Measurements from ENCODE around the gene SLC22A23. TPM values are rescaled to one million over a fixed set of nuclear protein-coding genes. Genes with fewer than 3 reads are reported as not detected.

The SLC22A23 gene
- total and polyA plus RNA-seq, 2 donors (not counting 1 experiment from before 2014, with no cell fraction given), result 0.18 to 1.4 TPM

- ATAC-seq (ENCODE audit: low read depth) (no peak), DNase-seq (no peak)
- H3K27ac ChIP-seq (ENCODE audit: low read length in 2 of 2), result no peak overlapping the region
- H3K79me2 ChIP-seq (ENCODE audit: control insufficient read depth, insufficient read depth, low read length), result no peaks in the 10 kb centered on the region
- intact Hi-C loops (cut with micrococcal nuclease), result no loop called here
- Mint-ChIP-seq H3K9me3 (ENCODE audit: insufficient read depth) (no peaks in the 10 kb centered on the region), H3K4me1 (peaks cover 11% of the 10 kb centered on the region), H3K27ac (no peak overlapping the region), H3K4me3 (no peak overlapping the region), H3K27me3 (peaks cover 21% of the 10 kb centered on the region)
- no peaks in the 10 kb centered on the region for H3K36me3 ChIP-seq (replicated peaks in 1 of 2; ENCODE audit: control extremely low read depth in 1 of 2, control insufficient read depth in 1 of 2, extremely low read depth in 1 of 2, insufficient read depth in 2 of 2, low read length in 1 of 2)
- H3K4me3 ChIP-seq (ENCODE audit: control extremely low read depth in 1 of 5, extremely low read depth in 1 of 5, insufficient read depth in 1 of 5, low read depth in 2 of 5, low read length in 4 of 5), result no peak overlapping the region
- peaks cover 0 to 8% (median 2%) of the 10 kb centered on the region in 4 experiments for H3K27me3 ChIP-seq (replicated peaks in 1 of 4; ENCODE audit: control extremely low read depth in 1 of 4, control insufficient read depth in 3 of 4, insufficient read depth in 4 of 4, low read length in 3 of 4)
- no peak overlapping the region for H3K4me2 ChIP-seq (replicated peaks; ENCODE audit: low read depth, low read length, poor library complexity, severe bottlenecking)
- no peak for TF ChIP-seq EZH2 (IDR thresholded peaks at IDR 0.05; ENCODE audit: borderline replicate concordance, insufficient read depth, low read depth, low read length, poor library complexity, severe bottlenecking)
- TF ChIP-seq, protein P1, sequence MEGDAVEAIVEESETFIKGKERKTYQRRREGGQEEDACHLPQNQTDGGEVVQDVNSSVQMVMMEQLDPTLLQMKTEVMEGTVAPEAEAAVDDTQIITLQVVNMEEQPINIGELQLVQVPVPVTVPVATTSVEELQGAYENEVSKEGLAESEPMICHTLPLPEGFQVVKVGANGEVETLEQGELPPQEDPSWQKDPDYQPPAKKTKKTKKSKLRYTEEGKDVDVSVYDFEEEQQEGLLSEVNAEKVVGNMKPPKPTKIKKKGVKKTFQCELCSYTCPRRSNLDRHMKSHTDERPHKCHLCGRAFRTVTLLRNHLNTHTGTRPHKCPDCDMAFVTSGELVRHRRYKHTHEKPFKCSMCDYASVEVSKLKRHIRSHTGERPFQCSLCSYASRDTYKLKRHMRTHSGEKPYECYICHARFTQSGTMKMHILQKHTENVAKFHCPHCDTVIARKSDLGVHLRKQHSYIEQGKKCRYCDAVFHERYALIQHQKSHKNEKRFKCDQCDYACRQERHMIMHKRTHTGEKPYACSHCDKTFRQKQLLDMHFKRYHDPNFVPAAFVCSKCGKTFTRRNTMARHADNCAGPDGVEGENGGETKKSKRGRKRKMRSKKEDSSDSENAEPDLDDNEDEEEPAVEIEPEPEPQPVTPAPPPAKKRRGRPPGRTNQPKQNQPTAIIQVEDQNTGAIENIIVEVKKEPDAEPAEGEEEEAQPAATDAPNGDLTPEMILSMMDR (IDR thresholded peaks at IDR 0.05), result no peak
- CTCF ChIA-PET, result no interaction called here
- no peak overlapping the region for H3K9ac ChIP-seq (ENCODE audit: low read length)
- POLR2A ChIA-PET, result no interaction called here
- H3K9me3 ChIP-seq (ENCODE audit: control extremely low read depth in 1 of 3, control insufficient read depth in 2 of 3, insufficient read depth in 1 of 3, low read length in 2 of 3), result no peaks in the 10 kb centered on the region
- H4K20me1 ChIP-seq (ENCODE audit: control insufficient read depth, insufficient read depth, low read length, poor library complexity, severe bottlenecking), result no peaks in the 10 kb centered on the region
- H3K4me1 ChIP-seq (ENCODE audit: control insufficient read depth in 2 of 2, insufficient read depth in 2 of 2, low read length in 2 of 2), result peaks cover 0 to 3% of the 10 kb centered on the region in 2 donors
- WGBS (ENCODE audit: insufficient coverage), result 87% methylated on average over 7 of the region's 10 CpGs
- H2AFZ ChIP-seq (ENCODE audit: insufficient read depth, low read depth, low read length, poor library complexity, severe bottlenecking), result no peak overlapping the region
These were observed 93.4 kb downstream of the SLC22A23 start for GRCh38 chr6:3363296-3364025.

DNA sequence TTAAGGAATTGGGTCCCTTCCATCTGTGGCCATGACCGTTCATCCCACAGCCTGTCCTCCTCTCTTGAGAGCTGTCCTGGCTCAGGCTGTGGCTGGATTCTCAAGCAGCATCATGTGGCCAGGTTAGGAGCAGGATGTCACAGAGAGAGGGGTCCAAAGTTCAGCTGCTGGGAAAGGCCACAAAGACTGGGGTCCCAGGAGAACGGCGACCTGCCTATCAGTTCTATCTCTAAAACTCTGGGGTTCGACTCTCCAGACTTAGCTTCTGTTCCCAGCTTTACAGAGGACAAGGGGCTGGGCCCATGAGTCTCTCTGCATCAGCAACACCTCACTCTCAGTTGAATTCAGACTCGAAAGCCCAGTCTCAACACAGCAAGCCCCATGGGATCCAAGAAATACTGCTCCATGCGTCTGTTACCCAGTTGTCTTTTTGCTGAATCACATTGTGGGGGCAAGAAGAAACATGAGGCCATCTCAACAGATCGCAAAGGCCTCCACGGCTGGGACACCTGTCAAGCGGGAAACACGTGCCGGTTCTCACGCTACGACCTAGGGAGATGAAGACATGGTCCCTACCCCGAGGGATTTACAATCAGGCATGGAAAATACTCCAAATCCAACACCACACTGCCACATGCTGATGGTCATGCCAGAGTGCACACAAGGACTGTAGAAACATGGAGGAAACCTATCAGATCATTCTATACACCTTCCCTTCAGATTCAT is 95.4 kb downstream of the SLC22A23 start:
- DNase-seq (no peak), ATAC-seq (ENCODE audit: low read depth) (no peak)
- H3K27me3 ChIP-seq (replicated peaks in 1 of 4; ENCODE audit: control extremely low read depth in 1 of 4, control insufficient read depth in 3 of 4, insufficient read depth in 4 of 4, low read length in 3 of 4), result peaks cover 0 to 3% (median 0%) of the 10 kb centered on the region in 4 experiments
- Mint-ChIP-seq H3K4me1 (peaks cover 12% of the 10 kb centered on the region), H3K4me3 (no peak overlapping the region), H3K27ac (no peak overlapping the region), H3K27me3 (peaks cover 11% of the 10 kb centered on the region), H3K9me3 (ENCODE audit: insufficient read depth) (no peaks in the 10 kb centered on the region)
- WGBS (ENCODE audit: insufficient coverage), result 83% methylated on average over 12 of the region's 14 CpGs
- H4K20me1 ChIP-seq (ENCODE audit: control insufficient read depth, insufficient read depth, low read length, poor library complexity, severe bottlenecking), result no peaks in the 10 kb centered on the region
- intact Hi-C loops (cut with micrococcal nuclease), result no loop called here
- H3K4me3 ChIP-seq (ENCODE audit: control extremely low read depth in 1 of 5, extremely low read depth in 1 of 5, insufficient read depth in 1 of 5, low read depth in 2 of 5, low read length in 4 of 5), result no peak overlapping the region
- no peaks in the 10 kb centered on the region for H3K36me3 ChIP-seq (replicated peaks in 1 of 2; ENCODE audit: control extremely low read depth in 1 of 2, control insufficient read depth in 1 of 2, extremely low read depth in 1 of 2, insufficient read depth in 2 of 2, low read length in 1 of 2)
- no peak overlapping the region for H2AFZ ChIP-seq (ENCODE audit: insufficient read depth, low read depth, low read length, poor library complexity, severe bottlenecking)
- no peaks in the 10 kb centered on the region for H3K79me2 ChIP-seq (ENCODE audit: control insufficient read depth, insufficient read depth, low read length)
- POLR2A ChIA-PET, result no interaction called here
- H3K9me3 ChIP-seq (ENCODE audit: control extremely low read depth in 1 of 3, control insufficient read depth in 2 of 3, insufficient read depth in 1 of 3, low read length in 2 of 3), result no peaks in the 10 kb centered on the region
- H3K4me2 ChIP-seq (replicated peaks; ENCODE audit: low read depth, low read length, poor library complexity, severe bottlenecking), result no peak overlapping the region
- H3K4me1 ChIP-seq (ENCODE audit: control insufficient read depth in 2 of 2, insufficient read depth in 2 of 2, low read length in 2 of 2), result peaks cover 7 to 8% of the 10 kb centered on the region in 2 donors
- H3K27ac ChIP-seq (ENCODE audit: low read length in 2 of 2), result no peak overlapping the region
- CTCF ChIA-PET, result interaction anchor here (0.7 kb wide), 1 partner anchor 72 kb away, joined by 3 read pairs; no protein-coding TSS in a partner anchor
- no peak for TF ChIP-seq EZH2 (IDR thresholded peaks at IDR 0.05; ENCODE audit: borderline replicate concordance, insufficient read depth, low read depth, low read length, poor library complexity, severe bottlenecking)
- TF ChIP-seq, protein P1 (IDR thresholded peaks at IDR 0.05), result no peak
- no peak overlapping the region for H3K9ac ChIP-seq (ENCODE audit: low read length)
